Cardiac fibroblast (primary cell): ENCODE data around the gene SCAMP4.

ENCODE experiments used
- DNase-seq, 2 donors: peaks; one replicate each; pipeline versions ENCODE4 v3.0.0 to v3.0.0-alpha.2; 2010; ENCODE audit warnings: low read depth in 2 of 2
- H3K4me3 ChIP-seq, 2 donors: replicated peaks in 1 of 2; 1 replicate in 1 of 2; 2 replicates in 1 of 2; pipeline ENCODE4 v1.5.1; 2011; ENCODE audit warnings: low read depth in 2 of 2, low read length in 2 of 2, mild to moderate bottlenecking in 2 of 2, moderate library complexity in 1 of 2
- TF ChIP-seq, protein P1 (sequence below): IDR thresholded peaks from one replicate; pipeline ENCODE4 v1.5.1; 2011; ENCODE audit warnings: low read depth, mild to moderate bottlenecking, low read length, inconsistent platforms

Gene SCAMP4

DNA sequence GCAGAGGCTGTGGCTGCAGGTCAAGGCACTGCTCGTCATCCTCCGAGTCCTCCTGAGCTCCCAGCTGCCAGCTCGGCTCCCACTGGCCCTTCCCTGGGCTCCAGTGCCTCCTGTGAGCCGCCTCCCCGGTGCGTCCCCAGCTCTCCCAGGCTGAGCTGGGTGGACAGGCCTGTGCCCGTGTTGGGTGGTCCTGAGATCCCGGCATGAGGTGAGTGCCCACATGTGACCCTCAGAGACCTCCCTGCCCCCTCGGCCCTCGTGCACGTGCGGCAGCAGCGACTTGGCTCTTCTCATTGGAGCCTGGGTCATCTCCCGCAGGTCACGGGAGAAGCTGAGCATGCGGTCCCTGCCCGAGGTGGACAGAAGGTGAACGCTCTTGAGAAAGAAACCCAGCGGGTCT, 15.4 kb downstream of the SCAMP4 start:
- H3K4me3 ChIP-seq, result no peak overlapping the region
- TF ChIP-seq, protein P1, sequence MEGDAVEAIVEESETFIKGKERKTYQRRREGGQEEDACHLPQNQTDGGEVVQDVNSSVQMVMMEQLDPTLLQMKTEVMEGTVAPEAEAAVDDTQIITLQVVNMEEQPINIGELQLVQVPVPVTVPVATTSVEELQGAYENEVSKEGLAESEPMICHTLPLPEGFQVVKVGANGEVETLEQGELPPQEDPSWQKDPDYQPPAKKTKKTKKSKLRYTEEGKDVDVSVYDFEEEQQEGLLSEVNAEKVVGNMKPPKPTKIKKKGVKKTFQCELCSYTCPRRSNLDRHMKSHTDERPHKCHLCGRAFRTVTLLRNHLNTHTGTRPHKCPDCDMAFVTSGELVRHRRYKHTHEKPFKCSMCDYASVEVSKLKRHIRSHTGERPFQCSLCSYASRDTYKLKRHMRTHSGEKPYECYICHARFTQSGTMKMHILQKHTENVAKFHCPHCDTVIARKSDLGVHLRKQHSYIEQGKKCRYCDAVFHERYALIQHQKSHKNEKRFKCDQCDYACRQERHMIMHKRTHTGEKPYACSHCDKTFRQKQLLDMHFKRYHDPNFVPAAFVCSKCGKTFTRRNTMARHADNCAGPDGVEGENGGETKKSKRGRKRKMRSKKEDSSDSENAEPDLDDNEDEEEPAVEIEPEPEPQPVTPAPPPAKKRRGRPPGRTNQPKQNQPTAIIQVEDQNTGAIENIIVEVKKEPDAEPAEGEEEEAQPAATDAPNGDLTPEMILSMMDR, result no peak

GRCh38 chr19:1921326-1921725, 16.1 kb downstream of the SCAMP4 start:
- TF ChIP-seq, protein P1, result no peak

More for the DNA sequence above, 15.4 kb downstream of the SCAMP4 start:
- DNase-seq, result no peak

GRCh38 chr19:1921825-1922224, 16.6 kb downstream of the SCAMP4 start:
- no peak for DNase-seq
- H3K4me3 ChIP-seq, result no peak overlapping the region
- TF ChIP-seq, protein P1, result no peak

More at GRCh38 chr19:1921326-1921725, 16.1 kb downstream of the SCAMP4 start:
- DNase-seq, result no peak
- H3K4me3 ChIP-seq, result no peak overlapping the region

GRCh38 chr19:1922803-1923202, 17.6 kb downstream of the SCAMP4 start:
- no peak for DNase-seq
- H3K4me3 ChIP-seq, result no peak overlapping the region
- TF ChIP-seq, protein P1, result no peak

DNA sequence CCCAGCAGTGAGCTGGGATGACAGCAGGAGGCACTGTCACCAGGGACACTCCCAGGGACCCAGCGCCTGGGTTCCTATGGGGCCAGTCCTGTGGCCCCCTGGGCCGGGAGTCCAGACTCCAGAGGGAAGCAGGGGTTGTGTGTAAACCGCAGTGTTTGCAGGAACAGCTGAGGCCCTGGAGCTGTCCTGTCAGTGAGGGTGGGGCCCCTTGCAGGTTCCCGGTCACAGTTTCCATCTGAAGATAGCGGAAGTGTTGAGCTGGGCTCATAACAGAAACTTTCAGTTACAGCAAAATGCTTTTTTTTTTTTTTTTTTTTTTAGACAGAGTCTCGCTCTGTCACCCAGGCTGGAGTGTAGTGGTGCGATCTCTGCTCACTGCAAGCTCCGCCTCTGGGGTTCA, 18.1 kb downstream of the SCAMP4 start:
- H3K4me3 ChIP-seq, result no peak overlapping the region
- TF ChIP-seq, protein P1, result no peak
- DNase-seq, result no peak

DNA sequence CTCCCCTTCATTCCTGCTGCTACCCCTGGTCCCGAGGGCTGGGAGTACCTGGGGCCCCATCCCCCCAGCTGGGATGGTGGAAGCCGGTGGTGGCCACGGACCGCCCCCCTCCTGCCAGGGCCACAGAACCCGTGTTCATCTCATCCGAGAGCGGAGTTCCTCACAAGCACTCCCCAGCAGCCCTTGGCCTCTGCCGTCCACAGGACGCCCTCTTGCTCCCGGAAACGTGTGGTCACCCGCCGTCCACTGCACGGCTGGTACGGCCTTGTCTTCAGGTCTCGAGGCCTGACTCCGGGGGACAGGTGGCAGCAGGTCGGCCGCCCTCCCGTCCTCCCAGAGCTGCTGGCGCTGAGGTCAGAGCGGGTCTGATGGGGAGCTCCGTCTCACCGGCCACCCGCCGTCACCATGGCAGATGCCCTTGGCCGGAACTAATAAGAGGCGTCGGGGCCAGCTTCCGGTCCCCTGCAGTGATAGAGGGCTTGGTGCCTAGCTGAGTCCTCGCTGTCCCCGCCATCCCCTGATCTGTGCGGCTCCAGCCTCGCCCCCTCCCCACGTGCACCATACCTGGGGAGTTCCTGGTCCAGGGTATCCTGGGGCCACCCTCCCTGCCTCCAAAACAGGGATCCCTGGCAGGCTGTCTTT, 19.2 kb downstream of the SCAMP4 start:
- TF ChIP-seq, protein P1, result no peak
- DNase-seq, result no peak
- no peak overlapping the region for H3K4me3 ChIP-seq

GRCh38 chr19:1925544-1925943, 20.3 kb downstream of the SCAMP4 start:
- DNase-seq, result no peak
- TF ChIP-seq, protein P1, result no peak
- no peak overlapping the region for H3K4me3 ChIP-seq
